GM21360 (cell line): Measurements from ENCODE around the gene UNK.

Experiments used
- ATAC-seq: cut with Tn5 transposase; IDR thresholded peaks from one replicate; pipeline ENCODE4 v1.9.1; 2021; ENCODE audit warnings: mild to moderate bottlenecking, moderate library complexity; ENCODE audit not compliant: unreplicated experiment

Gene UNK, protein sequence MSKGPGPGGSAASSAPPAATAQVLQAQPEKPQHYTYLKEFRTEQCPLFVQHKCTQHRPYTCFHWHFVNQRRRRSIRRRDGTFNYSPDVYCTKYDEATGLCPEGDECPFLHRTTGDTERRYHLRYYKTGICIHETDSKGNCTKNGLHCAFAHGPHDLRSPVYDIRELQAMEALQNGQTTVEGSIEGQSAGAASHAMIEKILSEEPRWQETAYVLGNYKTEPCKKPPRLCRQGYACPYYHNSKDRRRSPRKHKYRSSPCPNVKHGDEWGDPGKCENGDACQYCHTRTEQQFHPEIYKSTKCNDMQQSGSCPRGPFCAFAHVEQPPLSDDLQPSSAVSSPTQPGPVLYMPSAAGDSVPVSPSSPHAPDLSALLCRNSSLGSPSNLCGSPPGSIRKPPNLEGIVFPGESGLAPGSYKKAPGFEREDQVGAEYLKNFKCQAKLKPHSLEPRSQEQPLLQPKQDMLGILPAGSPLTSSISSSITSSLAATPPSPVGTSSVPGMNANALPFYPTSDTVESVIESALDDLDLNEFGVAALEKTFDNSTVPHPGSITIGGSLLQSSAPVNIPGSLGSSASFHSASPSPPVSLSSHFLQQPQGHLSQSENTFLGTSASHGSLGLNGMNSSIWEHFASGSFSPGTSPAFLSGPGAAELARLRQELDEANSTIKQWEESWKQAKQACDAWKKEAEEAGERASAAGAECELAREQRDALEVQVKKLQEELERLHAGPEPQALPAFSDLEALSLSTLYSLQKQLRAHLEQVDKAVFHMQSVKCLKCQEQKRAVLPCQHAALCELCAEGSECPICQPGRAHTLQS

DNA sequence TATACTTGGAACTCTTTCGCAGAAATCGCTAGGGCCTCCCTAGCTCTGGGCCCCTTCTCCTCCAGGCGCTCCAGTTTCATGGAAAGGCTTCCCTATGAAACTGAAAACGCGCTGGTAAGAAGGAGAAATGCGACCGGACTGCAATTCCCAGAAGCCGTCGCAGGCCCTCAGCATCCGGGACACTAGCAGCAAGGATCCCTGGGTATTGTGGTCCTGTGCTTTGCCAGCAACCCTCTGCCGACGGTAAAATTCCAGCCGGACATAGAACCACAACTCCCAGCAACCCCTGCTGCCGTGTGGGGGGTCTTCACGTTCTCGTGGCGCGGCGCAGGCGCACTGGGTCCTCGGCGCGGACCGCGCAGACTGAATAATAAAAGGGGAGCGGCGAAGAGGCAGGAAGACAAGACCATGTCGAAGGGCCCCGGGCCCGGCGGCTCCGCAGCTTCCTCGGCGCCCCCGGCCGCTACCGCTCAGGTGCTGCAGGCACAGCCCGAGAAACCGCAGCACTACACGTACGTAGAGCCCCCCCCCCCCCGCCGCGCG, at the start of gene UNK:
TSS of gene UNK (plus strand) at position 334 of the 543 bp plus-strand sequence. CDS start at position 409, 75 bp downstream.
- ATAC-seq: peak; percentile 50

DNA sequence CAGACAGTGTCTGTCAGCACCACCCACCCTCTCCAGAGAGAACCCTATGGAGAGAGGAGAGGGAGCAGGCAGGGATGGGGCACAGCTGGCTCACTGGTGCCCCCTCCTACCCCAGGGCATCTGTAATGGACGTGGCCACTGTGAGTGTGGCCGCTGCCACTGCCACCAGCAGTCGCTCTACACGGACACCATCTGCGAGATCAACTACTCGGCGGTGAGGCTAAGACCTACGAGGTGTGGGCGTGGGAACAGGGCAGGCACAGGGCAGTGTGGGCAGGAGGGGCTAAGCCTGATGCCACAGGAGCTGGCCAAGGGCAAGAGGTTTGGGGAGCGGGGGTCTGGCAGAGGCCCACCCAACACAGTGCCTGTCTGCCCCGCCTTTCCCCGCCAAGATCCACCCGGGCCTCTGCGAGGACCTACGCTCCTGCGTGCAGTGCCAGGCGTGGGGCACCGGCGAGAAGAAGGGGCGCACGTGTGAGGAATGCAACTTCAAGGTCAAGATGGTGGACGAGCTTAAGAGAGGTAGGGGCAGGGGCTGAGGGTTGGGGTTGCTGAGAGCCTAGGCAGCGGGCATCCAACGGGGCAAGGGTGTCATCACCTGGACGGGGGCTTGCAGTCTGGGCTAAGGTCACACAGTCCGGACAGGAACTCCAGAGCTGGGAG, 48.3 kb upstream of the UNK start:
- no peak for ATAC-seq

DNA sequence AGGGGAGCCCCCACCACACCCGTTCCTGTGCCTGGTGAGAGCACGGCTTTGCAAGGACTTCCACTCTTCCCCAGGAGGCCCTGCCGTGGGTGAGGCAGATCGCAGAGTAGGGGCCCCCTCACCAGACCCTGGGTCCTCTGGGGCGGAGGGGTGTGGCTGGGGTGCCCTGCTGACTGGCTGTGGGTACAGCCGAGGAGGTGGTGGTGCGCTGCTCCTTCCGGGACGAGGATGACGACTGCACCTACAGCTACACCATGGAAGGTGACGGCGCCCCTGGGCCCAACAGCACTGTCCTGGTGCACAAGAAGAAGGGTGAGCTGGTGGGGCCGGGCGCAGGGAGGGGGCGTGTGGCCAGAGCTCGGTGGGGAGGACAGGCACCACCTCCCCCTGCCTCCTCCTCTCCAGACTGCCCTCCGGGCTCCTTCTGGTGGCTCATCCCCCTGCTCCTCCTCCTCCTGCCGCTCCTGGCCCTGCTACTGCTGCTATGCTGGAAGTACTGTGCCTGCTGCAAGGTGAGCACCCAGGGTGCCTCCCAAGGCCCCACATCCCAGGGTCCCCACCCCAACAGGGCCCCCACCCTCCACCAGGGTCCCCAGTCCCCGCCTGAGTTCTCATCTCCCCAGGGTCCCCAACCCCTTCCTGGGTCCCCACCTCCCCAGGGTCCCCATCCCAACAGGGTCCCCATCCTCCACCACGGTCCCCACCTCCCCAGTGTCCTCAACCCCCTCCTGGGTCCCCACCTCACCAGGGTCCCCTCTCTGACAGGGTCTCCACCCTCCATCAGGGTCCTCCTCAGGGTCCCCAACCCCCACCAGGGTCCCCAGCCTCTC, 47.3 kb upstream of the UNK start:
- no peak for ATAC-seq

DNA sequence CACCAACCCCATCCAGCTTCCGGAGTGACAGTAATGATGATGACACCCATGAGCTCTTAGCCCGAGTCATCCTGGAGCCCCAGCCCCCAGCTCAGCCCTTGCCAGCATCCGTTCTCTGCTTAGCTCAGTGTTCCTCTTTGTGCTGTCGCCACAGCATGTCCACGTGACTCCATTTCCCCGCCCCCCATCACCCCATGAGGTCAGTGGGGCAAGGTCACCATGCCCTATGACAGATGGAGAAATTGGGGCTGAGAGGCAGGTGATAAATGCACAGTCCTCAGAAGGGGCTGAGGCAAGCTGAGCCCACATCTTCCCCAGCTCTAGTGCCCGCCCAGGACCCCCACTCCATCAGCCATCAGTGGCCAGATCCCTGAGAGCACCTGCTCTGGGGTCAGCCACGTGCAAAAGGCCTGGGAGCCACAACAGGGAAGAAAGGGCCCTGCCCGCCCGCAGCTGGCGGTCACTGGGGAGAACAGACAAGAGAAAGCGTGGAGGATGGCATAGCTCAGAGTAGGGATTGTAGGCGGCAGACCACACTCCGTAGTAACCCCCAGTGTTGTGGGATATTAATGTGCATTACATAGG, 46.3 kb upstream of the UNK start:
- ATAC-seq: no peak

DNA sequence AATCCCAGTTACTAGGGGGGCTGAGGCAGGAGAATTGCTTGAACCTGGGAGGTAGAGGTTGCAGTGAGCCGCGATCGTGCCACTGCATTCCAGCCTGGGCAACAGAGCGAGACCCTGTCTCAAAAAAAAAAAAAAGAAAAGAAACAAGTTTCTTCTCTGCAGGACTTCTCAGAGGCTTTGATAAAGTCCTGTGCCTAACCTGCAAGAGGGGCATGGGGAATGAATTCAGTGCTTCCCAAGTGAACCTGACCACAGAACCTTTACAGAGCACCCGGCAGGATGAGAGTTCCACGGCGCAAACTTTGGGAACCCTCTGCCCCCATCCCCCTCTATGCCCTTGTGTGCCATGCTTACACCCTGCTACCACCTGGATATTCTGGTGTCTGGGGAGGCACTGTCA, 45.4 kb upstream of the UNK start:
- no peak for ATAC-seq

DNA sequence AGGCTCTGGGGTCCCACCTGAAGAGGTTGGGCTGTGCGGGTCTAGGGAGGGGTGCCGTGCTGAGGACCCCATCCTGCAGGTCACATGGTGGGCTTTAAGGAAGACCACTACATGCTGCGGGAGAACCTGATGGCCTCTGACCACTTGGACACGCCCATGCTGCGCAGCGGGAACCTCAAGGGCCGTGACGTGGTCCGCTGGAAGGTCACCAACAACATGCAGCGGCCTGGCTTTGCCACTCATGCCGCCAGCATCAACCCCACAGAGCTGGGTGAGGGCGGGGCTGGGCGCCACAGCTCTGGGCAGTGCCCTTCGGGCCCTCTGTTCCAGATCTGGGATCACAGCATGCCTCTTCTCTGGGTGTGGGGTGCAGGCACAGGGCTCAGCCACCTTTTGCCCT, 44.8 kb upstream of the UNK start:
- ATAC-seq: no peak

DNA sequence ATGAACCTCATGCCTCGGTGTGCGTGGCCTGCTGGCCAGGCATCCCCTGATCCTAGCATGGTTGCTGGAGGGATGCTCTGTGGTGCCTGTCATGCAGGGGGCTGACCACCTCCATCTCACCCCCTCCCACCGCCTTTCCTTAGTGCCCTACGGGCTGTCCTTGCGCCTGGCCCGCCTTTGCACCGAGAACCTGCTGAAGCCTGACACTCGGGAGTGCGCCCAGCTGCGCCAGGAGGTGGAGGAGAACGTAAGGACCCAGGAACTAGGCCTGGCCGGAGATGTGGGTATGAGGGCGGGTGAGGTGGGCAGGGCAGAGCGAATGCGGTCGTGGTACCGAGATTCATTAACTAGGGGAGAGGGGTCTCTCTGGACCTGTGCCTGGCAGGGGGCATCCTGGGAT, 44.4 kb upstream of the UNK start:
- no peak for ATAC-seq

DNA sequence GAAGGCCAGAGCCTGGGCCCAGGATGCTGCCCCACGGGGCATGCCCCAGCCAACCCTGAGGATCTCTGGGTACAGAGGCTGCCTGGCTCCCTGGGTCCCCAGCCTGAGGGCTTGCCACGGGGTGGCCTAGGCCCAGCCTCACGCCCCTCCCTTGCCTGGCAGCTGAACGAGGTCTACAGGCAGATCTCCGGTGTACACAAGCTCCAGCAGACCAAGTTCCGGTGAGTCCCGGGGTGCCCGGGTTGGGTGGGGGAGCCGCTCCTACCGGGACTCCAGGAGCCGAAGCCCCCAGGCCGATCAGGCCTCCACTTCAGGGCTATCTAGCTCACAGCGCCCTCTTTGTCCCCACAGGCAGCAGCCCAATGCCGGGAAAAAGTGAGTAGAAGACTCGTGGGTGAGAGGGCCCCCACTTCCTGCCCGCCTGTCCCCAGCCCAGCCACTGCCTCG, 44.0 kb upstream of the UNK start:
- ATAC-seq: no peak

DNA sequence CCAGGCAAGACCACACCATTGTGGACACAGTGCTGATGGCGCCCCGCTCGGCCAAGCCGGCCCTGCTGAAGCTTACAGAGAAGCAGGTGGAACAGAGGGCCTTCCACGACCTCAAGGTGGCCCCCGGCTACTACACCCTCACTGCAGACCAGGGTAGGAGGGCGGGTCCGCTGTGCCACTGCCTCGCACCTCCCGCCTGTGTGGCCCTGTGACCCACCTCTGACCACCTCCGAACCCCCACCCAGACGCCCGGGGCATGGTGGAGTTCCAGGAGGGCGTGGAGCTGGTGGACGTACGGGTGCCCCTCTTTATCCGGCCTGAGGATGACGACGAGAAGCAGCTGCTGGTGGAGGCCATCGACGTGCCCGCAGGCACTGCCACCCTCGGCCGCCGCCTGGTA, 42.3 kb upstream of the UNK start:
- ATAC-seq: no peak

DNA sequence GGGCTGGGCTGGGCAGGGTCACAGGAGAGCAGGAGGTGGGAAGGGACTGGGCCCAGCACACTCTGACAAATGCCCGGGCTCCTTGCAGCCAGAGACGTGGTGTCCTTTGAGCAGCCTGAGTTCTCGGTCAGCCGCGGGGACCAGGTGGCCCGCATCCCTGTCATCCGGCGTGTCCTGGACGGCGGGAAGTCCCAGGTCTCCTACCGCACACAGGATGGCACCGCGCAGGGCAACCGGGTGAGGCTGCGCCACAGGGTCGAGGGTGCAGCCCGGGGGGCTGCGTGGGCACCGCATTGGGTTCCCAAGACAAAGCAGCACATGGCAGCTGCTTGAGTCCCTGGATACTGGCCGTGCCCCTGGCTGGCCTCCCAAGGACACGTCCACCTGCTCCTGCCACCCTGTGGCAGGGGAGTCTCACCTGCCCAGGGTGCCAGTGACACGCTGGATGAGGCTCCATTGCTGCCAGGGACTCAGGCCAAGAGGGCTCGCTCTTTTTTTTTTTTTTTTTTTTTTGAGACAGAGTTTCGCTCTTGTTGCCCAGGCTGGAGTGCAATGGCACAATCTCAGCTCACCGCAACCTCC, 40.9 kb upstream of the UNK start:
- ATAC-seq: no peak

DNA sequence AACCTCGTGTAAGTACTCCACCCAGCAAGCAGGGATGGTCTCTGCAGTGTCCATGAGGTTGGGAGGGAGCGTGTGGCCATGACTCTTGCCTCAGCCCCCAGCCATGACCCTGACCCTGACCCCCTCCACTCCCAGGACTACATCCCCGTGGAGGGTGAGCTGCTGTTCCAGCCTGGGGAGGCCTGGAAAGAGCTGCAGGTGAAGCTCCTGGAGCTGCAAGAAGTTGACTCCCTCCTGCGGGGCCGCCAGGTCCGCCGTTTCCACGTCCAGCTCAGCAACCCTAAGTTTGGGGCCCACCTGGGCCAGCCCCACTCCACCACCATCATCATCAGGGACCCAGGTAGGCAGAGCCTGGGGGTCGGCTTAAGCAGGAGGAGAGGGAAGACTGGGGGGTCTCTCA, 35.9 kb upstream of the UNK start:
- no peak for ATAC-seq

DNA sequence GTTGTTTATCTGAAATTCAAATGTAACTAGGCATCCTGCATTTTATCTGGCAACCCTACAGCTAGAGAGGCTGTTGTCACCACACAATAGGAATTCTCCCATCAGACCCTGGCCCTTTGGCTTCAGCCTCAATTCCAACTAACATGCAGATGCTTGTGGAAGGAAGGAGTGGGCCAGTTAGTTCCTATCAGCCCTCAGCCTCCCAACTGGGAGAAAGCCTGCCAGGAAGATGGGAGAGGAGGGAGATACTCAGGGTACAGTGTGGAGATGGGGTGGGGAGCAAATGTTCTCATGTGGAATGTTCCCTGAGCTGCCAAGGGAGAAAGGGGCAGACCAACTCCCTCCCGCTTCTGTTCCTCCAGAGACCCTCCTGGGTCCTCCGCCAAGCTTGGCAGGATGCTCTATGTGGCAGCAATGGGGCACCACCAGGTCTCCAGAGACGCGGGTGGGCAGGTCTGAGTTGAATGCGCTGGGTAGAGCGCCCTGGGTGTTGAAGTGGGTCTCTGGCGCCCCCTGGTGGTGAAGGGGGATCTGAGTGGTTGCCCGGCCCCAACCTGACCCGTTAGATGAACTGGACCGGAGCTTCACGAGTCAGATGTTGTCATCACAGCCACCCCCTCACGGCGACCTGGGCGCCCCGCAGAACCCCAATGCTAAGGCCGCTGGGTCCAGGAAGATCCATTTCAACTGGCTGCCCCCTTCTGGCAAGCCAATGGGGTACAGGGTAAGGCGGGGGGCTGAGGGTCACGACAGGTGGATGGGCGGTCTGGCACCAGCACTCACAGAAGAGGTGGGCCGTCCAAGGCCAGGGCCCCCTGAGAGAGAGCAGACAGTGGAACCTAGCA, 34.8 kb upstream of the UNK start:
- ATAC-seq: no peak

DNA sequence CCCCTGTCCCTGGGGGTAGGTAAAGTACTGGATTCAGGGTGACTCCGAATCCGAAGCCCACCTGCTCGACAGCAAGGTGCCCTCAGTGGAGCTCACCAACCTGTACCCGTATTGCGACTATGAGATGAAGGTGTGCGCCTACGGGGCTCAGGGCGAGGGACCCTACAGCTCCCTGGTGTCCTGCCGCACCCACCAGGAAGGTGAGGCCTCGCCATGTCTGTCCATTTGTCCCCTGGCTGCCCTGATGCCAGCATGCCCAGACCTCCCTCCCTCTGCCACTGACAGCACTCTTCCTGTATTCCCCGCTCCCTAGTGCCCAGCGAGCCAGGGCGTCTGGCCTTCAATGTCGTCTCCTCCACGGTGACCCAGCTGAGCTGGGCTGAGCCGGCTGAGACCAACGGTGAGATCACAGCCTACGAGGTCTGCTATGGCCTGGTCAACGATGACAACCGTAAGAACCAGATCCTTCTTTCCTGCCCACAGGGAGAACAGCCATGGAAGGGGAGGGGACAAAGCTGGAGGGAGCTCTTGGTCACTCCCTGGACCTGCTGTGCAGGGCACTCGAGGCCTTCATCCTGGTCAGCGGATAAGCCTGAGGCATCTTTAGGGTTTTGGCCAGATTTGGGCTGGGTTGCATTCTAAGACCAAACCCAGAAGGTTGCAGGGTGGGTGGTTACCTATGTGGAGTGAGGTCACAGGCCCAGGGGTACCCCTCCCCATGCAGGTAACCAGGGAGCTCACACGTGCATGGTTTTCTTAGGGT, 33.8 kb upstream of the UNK start:
- no peak for ATAC-seq

DNA sequence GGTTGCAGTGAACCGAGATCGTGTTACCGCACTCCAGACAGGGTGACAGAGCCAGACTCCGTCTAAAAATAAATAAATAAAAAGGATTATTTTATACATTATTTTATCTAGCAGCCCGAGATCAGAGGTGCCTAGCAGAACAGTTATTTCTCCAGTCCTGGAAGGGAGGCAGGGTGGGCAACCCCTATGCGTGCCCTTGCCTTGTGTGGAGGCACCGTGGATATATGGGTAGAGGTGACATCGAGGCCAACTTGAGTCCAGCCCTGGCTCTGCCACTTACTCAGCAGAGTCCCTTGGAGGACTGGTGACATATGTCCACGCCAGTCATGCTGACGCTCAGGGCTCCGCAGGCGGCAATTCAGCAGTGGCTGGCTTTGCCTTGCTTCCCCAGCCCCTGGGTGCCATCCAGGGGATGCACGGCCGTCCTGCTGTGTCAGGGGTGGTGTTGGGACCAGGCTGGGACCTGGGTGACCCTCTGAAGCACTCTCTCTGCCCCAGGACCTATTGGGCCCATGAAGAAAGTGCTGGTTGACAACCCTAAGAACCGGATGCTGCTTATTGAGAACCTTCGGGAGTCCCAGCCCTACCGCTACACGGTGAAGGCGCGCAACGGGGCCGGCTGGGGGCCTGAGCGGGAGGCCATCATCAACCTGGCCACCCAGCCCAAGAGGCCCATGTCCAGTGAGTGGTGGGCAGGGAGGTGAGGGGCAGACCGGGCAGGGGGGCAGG, 32.8 kb upstream of the UNK start:
- no peak for ATAC-seq

DNA sequence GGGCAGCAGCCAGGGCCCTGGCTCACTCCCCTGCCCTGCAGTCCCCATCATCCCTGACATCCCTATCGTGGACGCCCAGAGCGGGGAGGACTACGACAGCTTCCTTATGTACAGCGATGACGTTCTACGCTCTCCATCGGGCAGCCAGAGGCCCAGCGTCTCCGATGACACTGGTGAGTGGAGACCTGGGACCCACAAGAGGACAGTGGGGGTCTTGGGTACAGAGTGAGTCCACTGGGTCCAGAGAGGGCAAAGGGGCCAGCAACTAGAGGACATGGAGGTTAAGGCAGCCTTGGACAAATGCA, 32.2 kb upstream of the UNK start:
- no peak for ATAC-seq

DNA sequence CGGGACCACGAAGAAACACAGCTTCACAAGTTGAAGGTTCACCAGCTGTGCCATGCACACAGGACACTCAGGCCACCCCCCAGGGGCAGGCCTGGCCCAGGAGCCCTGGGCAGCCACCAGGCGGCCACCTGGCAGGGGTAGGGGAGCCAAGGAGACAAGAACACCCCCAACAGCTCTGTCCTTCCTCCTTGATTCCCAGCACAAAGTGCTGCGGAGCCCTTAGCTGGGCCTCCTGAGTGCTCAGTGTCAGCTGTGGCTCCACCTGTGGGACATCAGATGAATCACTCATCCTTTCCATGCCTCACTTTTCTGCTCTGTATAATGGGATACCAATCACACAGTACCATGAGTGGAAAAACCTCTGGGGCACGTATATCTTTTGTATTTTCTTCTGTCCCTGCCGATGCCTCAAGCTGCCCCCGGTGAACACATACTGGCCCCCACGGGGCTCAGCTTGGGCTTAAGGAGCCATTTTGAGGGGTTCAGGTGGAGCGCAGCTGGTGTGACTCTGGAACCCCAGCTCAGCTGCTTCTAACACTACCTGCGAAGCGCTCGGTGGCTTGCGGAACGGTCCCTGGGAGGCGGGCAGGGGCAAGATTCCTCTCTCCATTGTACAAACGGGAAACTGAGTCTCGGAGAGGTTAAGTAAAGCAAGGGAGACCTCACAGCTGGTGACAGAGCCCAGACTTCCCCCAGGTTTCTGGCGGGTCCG, 31.6 kb upstream of the UNK start:
- ATAC-seq: no peak
